Measurements from ENCODE around the gene SRSF1.

SRSF1 gene

GRCh38 chr17:57994436-57994835 is 12.6 kb downstream of the SRSF1 start:
- H3K27ac ChIP-seq = no peak overlapping the region
- TF ChIP-seq CTCF (conservative IDR thresholded peaks at IDR 0.05) = no peak

DNA sequence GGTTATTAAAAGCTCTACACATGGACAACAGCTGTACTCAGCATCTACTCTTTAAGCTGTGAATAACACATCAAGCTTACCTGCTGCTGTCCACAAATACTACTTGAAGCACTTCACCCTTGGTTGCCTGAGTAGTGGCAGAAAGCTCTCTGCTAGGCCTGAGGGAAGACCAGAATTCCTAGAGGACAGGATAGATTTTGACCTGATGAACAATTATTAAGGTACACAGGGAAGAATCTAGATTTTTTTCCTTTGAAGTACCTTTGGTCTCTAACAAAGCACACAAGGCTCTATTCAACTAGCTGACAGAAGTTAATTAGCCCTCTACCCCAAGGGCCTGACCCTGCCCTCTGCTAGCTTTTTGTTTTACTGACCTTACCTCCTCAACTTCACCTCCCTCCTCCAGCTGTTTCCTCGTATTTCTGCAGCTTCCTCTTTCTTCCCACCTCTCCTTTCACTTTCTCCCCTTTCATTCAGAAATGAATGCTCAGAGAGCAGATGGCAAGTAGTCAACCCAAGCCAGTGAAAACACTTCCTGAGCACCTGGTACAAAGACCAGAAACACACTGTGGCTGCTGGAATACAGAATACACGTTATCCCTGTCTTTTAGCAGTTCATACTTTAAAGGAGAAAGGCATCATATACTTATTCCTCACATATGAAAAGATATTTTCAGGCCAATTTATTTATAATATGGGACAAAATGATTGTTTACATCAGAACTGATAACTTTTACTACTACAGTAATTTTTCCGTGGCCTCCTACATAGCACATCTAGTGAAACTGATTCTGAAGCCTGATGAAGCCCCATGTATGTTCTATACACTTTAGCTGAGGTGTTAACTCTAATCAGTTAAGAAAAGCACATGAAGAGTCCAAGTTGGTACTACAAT is 13.3 kb downstream of the SRSF1 start:
- no peak overlapping the region for H3K27ac ChIP-seq
- no peak for TF ChIP-seq CTCF (conservative IDR thresholded peaks at IDR 0.05)

GRCh38 chr17:57991537-57991936 is 15.5 kb downstream of the SRSF1 start:
- TF ChIP-seq CTCF (conservative IDR thresholded peaks at IDR 0.05) = no peak
- H3K27ac ChIP-seq = no peak overlapping the region

DNA sequence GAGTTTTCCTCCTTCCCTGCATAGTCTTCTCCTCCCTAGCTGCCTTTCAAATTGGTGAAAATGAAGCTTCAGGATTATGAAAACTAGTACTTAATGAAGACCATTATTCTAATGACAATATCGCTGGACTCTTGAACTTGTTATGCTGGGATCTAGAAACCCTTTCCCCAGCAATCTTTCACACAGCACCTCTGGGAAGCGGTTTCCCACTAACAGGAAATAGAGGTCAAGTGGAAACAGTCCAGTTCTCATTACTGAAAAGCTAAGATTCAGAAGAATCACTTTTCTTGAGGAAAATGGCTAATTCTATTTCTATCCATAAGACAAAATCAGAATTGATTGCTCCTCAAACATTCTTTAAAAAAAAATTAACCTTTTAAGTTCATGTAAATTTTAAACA is 17.0 kb downstream of the SRSF1 start:
- peak overlapping the region; percentile 98; the same call in 1 of the 2 replicates for H3K27ac ChIP-seq

DNA sequence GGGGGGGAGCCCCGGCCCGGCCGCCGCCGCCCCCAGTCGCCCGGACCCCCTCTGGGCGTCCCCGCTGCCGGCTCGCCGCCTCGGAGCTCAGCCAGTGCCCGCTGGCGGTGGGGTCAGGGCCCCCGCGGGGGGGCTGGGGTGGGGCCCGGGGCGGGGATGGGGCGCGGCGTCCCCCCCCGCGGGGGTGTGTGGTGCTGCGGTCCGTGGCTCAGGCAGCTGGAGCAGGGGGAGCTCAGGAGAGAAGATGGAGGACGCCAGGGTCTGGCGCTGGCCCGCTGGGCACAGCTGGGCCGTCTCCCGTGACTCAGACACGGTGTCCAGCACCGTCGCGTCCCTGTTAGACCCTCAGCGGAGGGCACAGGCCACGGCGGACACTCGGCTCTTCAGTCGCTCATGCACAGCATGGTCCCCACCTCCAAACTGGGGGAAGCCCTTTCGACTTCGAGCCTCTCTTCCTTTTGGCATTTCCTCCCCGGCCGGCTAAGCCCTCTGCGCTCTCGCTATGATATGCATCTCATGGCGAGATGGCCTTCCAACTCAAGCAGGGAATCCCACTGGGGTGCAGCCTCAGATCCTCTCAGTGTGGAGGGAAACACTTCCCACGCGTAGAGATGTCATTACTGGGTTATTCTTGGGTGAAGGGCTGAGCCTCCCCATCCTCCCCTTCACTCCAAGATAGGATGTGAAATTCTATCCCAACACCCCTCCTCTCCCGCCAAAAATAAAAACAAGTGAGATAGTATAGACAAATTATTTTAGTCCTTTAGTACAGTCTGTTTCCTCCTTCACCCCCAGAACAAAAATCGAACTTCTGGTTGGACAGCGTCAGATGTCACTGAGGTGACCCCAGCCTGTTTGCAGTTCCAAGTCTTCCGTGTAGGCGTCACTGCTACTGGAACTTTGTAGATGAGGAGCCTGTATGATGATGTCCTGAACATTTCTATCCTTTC is 18.5 kb downstream of the SRSF1 start:
- peak; percentile 18; the same call in 1 of the 2 replicates for TF ChIP-seq CTCF (conservative IDR thresholded peaks at IDR 0.05)
- peak overlapping the region; percentile 98 for H3K27ac ChIP-seq

More for the DNA sequence above, 17.0 kb downstream of the SRSF1 start:
- TF ChIP-seq CTCF (conservative IDR thresholded peaks at IDR 0.05) = no peak

DNA sequence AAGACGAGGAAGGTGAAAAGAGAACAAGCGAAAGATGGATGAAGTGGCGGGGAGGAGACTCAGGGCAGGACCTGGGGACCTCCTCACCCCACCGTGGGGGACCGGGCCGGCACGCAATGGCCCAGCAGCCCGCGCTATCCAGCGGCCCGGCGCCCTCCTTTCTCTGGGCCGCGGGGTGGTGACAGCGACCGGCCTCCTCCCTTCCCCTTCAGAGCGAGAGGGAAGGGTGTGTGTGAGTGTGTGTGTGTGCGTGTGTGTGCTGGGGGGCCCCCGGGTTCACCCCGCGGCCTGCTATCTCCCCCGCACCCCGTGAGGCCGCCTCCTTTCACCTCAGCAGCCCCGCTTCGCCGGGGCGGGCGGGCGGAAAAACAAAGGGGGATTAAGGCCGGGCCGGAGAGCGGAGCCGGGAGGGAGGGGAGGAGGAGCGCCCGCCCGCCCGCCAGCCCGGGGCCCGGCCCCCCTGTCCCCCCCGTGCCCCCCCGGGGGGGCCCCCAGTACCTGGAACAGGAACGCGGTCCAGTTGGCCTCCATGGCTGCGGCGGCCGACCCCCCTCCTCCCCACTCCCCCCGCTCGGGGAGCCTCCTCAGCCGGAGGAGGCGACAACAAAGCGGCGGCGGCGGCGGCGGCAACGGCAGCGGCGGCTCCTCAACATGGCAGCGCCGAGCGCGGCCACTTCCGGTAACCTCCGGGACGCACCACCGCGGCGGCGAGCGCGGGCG is 19.3 kb downstream of the SRSF1 start, which contains the start of gene VEZF1:
TSS of gene VEZF1 (minus strand) at position 674 of the 720 bp plus-strand sequence. CDS start at position 531, 143 bp downstream.
- no peak for TF ChIP-seq CTCF (conservative IDR thresholded peaks at IDR 0.05)
- peak within 1 kb of the TSS; percentile 98 for H3K27ac ChIP-seq
